SK-N-SH treated with all-trans-retinoic acid at 6 μM for 48 hours (cell line): ENCODE data around the gene ETFB.

Source experiments
- ATAC-seq: fragments of 200-7000 bp; cut with Tn5 transposase; 3 replicates; pipeline ENCODE4 v1.9.1; 2020; ENCODE audit warnings: mild to moderate bottlenecking, moderate library complexity
- ARNTL ChIP-seq: fragments of 450-650 bp; formaldehyde crosslinking; IDR thresholded peaks from 2 replicates; pipeline ENCODE4 v1.5.0; 2020; ENCODE audit warnings: low read depth, mild to moderate bottlenecking, moderate library complexity, borderline replicate concordance
- CREB5 ChIP-seq: fragments of 250-450 bp; sonication (Bioruptor Pico); IDR thresholded peaks from 2 replicates; pipeline ENCODE4 v1.5.1; 2020; ENCODE audit warnings: low read depth, mild to moderate bottlenecking, moderate library complexity
- CSRNP3 ChIP-seq: fragments of 250-450 bp; sonication (Bioruptor Pico); IDR thresholded peaks from 2 replicates; pipeline ENCODE4 v1.5.1; 2021; ENCODE audit warnings: mild to moderate bottlenecking, moderate library complexity
- ESRRG ChIP-seq: fragments of 250-450 bp; sonication (Bioruptor Pico); IDR thresholded peaks from 2 replicates; pipeline ENCODE4 v1.6.1; 2021; ENCODE audit warnings: mild to moderate bottlenecking
- GLIS3 ChIP-seq: fragments of 250-450 bp; sonication (Bioruptor Pico); IDR thresholded peaks from 2 replicates; pipeline ENCODE4 v1.5.0; 2020; ENCODE audit warnings: mild to moderate bottlenecking, moderate library complexity
- ISL1 ChIP-seq: fragments of 250-450 bp; sonication (Bioruptor Pico); IDR thresholded peaks from 2 replicates; pipeline ENCODE4 v2.1.2; 2022; ENCODE audit warnings: mild to moderate bottlenecking, moderate library complexity
- OSR1 ChIP-seq: fragments of 250-450 bp; sonication (Bioruptor Pico); IDR thresholded peaks from 2 replicates; pipeline ENCODE4 v1.8.0; 2022; ENCODE audit warnings: moderate library complexity, mild to moderate bottlenecking, inconsistent platforms
- PATZ1 ChIP-seq: fragments of 250-450 bp; sonication (Bioruptor Pico); IDR thresholded peaks from 2 replicates; pipeline ENCODE4 v1.8.0; 2020; ENCODE audit warnings: mild to moderate bottlenecking, moderate library complexity, borderline replicate concordance
- POU6F1 ChIP-seq: fragments of 250-450 bp; sonication (Bioruptor Pico); IDR thresholded peaks from 2 replicates; pipeline ENCODE4 v1.8.0; 2021; ENCODE audit warnings: low read depth, mild to moderate bottlenecking, moderate library complexity, borderline replicate concordance
- PPARA ChIP-seq: fragments of 250-450 bp; sonication (Bioruptor Pico); IDR thresholded peaks from 2 replicates; pipeline ENCODE4 v1.5.0; 2020; ENCODE audit warnings: mild to moderate bottlenecking, borderline replicate concordance
- RARB ChIP-seq: fragments of 250-450 bp; sonication (Bioruptor Pico); IDR thresholded peaks from 2 replicates; pipeline ENCODE4 v1.8.0; 2021; ENCODE audit warnings: mild to moderate bottlenecking, moderate library complexity
- SNAI2 ChIP-seq: fragments of 250-450 bp; sonication (Bioruptor Pico); IDR thresholded peaks from 2 replicates; pipeline ENCODE4 v1.5.0; 2020; ENCODE audit warnings: mild to moderate bottlenecking, moderate library complexity
- TCF4 ChIP-seq: fragments of 250-450 bp; sonication (Bioruptor Pico); IDR thresholded peaks from 2 replicates; pipeline ENCODE4 v1.8.0; 2021; ENCODE audit warnings: mild to moderate bottlenecking, moderate library complexity, borderline replicate concordance
- TOX ChIP-seq: fragments of 250-450 bp; sonication (Bioruptor Pico); IDR thresholded peaks from 2 replicates; pipeline ENCODE4 v1.8.0; 2021; ENCODE audit warnings: mild to moderate bottlenecking, moderate library complexity, borderline replicate concordance
- TSHZ2 ChIP-seq: fragments of 250-450 bp; sonication (Bioruptor Pico); IDR thresholded peaks from 2 replicates; pipeline ENCODE4 v1.5.0; 2020; ENCODE audit warnings: mild to moderate bottlenecking, moderate library complexity
- ZC3H10 ChIP-seq: fragments of 250-450 bp; sonication (Bioruptor Pico); IDR thresholded peaks from 2 replicates; pipeline ENCODE4 v1.5.1; 2021; ENCODE audit warnings: mild to moderate bottlenecking, moderate library complexity
- ZFP3 ChIP-seq: fragments of 250-450 bp; sonication (Bioruptor Pico); IDR thresholded peaks from 2 replicates; pipeline ENCODE4 v1.5.0; 2020; ENCODE audit warnings: mild to moderate bottlenecking, moderate library complexity
- ZFP30 ChIP-seq: fragments of 450-650 bp; formaldehyde crosslinking; IDR thresholded peaks from 2 replicates; pipeline ENCODE4 v1.5.0; 2022; ENCODE audit warnings: mild to moderate bottlenecking, moderate library complexity
- ZNF565 ChIP-seq: fragments of 450-650 bp; formaldehyde crosslinking; conservative IDR thresholded peaks from 2 replicates; pipeline ENCODE4 v1.5.0; 2020; ENCODE audit warnings: low read depth, mild to moderate bottlenecking, moderate library complexity
- ZNF70 ChIP-seq: fragments of 450-650 bp; formaldehyde crosslinking; IDR thresholded peaks from 2 replicates; pipeline ENCODE4 v1.5.0; 2020; ENCODE audit warnings: mild to moderate bottlenecking, moderate library complexity
- ZNF8 ChIP-seq: fragments of 450-650 bp; formaldehyde crosslinking; IDR thresholded peaks from 2 replicates; pipeline ENCODE4 v1.5.0; 2020; ENCODE audit warnings: mild to moderate bottlenecking, moderate library complexity

The ETFB gene

GRCh38 chr19:51396175-51396574 lies 30.0 kb upstream of the ETFB start (continued):
- no peak for TF ChIP-seq POU6F1

- ATAC-seq: peak; percentile 98
- no peak for TF ChIP-seq ZNF8
- no peak for TF ChIP-seq ZNF70 (CRISPR knock-in tag)
- no peak for TF ChIP-seq CSRNP3 (CRISPR knock-in tag)
- TF ChIP-seq RARB (CRISPR knock-in tag): no peak
- TF ChIP-seq PPARA (CRISPR knock-in tag): no peak
- TF ChIP-seq ZNF565 (CRISPR knock-in tag): no peak
- TF ChIP-seq GLIS3: no peak
- no peak for TF ChIP-seq SNAI2
- TF ChIP-seq ESRRG (CRISPR knock-in tag): no peak
- no peak for TF ChIP-seq ISL1 (CRISPR knock-in tag)
- no peak for TF ChIP-seq ZC3H10 (CRISPR knock-in tag)
- TF ChIP-seq POU6F1: no peak
- TF ChIP-seq ZFP30 (CRISPR knock-in tag): no peak
- TF ChIP-seq OSR1 (CRISPR knock-in tag): no peak
- no peak for TF ChIP-seq TCF4 (CRISPR knock-in tag)
- no peak for TF ChIP-seq TSHZ2 (CRISPR knock-in tag)
Measured at GRCh38 chr19:51394050-51394836, 28.1 kb upstream of the ETFB start.

- ATAC-seq: no peak
- TF ChIP-seq ZFP3 (CRISPR knock-in tag): no peak
- no peak for TF ChIP-seq CREB5 (CRISPR knock-in tag)
- TF ChIP-seq ZFP30 (CRISPR knock-in tag): no peak
- TF ChIP-seq ZC3H10 (CRISPR knock-in tag): no peak
- no peak for TF ChIP-seq TOX (CRISPR knock-in tag)
- no peak for TF ChIP-seq ARNTL
- TF ChIP-seq CSRNP3 (CRISPR knock-in tag): no peak
- TF ChIP-seq PATZ1 (CRISPR knock-in tag): no peak
- no peak for TF ChIP-seq ISL1 (CRISPR knock-in tag)
- TF ChIP-seq GLIS3: no peak
- no peak for TF ChIP-seq ESRRG (CRISPR knock-in tag)
- no peak for TF ChIP-seq OSR1 (CRISPR knock-in tag)
- no peak for TF ChIP-seq TSHZ2 (CRISPR knock-in tag)
Measured at GRCh38 chr19:51392701-51393100, 26.5 kb upstream of the ETFB start.
